Measurements from ENCODE around the gene FLII. TPM values are rescaled to one million over a fixed set of nuclear protein-coding genes. Genes with fewer than 3 reads are reported as not detected.

The FLII gene
- total and polyA plus RNA-seq, 2 of the 8 experiments (the other 6 are each of a cell fraction or from before 2014, with no cell fraction given), result 300 to 549 TPM

DNA sequence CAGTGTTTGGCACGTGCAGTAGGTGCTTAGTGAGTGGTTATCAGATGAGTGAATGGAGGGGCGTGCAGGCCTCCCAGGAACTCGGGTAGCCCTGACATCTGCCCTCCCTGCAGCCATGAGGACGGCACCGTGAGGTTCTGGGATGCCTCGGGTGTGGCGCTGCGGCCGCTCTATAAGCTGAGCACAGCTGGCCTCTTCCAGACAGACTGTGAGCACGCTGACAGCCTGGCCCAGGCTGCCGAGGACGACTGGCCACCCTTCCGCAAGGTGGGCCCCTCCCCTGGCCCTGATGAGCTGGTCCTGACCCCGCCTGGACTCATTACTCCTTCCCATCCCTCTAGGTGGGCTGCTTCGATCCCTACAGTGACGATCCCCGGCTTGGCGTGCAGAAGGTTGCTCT lies 22.0 kb downstream of the FLII start:
- Histone ChIP-seq H3K4ac (replicated peaks; ENCODE audit: insufficient read length, low read depth, low read length) (no peak overlapping the region), H2BK12ac (ENCODE audit: low read depth, low read length) (no peak overlapping the region), H4K91ac (replicated peaks; ENCODE audit: insufficient read length, low read length) (no peak overlapping the region), H3K14ac (ENCODE audit: insufficient read length) (no peak overlapping the region), H3K79me2 (ENCODE audit: control insufficient read depth in 1 of 2, insufficient read depth in 2 of 2, low read length in 2 of 2) (peaks cover 0 to 10% of the 10 kb centered on the region in 2 experiments; a peak in 1 of 4 replicates), H2BK5ac (ENCODE audit: low read depth, low read length) (no peak overlapping the region), H4K5ac (ENCODE audit: insufficient read length, low read depth, low read length) (no peak overlapping the region), H2AFZ (ENCODE audit: low read length) (no peak overlapping the region), H3K4me1 (replicated peaks in 1 of 4; ENCODE audit: control insufficient read depth in 3 of 4, insufficient read depth in 4 of 4, low read length in 3 of 4) (no peaks in the 10 kb centered on the region; a peak in 1 of 7 replicates), H3K9ac (replicated peaks in 1 of 4; ENCODE audit: extremely low read depth in 1 of 4, low read depth in 3 of 4, low read length in 3 of 4) (no peak overlapping the region), H3K23me2 (ENCODE audit: low read depth, low read length) (no peaks in the 10 kb centered on the region), H3K79me1 (ENCODE audit: low read depth, low read length) (peaks cover 8% of the 10 kb centered on the region), H3K9me3 (ENCODE audit: insufficient read depth in 2 of 2, low read depth in 1 of 2, low read length in 1 of 2) (no peaks in the 10 kb centered on the region), H3K4me2 (ENCODE audit: insufficient read depth in 1 of 2, low read depth in 2 of 2, low read length in 2 of 2) (no peak overlapping the region), H4K20me1 (replicated peaks in 1 of 2; ENCODE audit: control insufficient read depth in 1 of 2, insufficient read depth in 2 of 2, low read length in 2 of 2) (peaks cover 5 to 22% of the 10 kb centered on the region in 2 experiments), H3K23ac (ENCODE audit: insufficient read length) (no peak overlapping the region), H2BK15ac (ENCODE audit: low read length) (no peak overlapping the region), H3K27ac (ENCODE audit: low read depth, low read length) (no peak overlapping the region), H3K56ac (replicated peaks; ENCODE audit: insufficient read length, low read depth, low read length) (no peak overlapping the region), H3K4me3 (ENCODE audit: extremely low read depth in 1 of 4, insufficient read depth in 2 of 4, low read depth in 3 of 4, low read length in 4 of 4) (no peak overlapping the region), H2AK5ac (ENCODE audit: low read depth, low read length) (no peak overlapping the region), H4K8ac (ENCODE audit: extremely low read depth, insufficient read depth, low read length) (no peak overlapping the region), H2BK120ac (replicated peaks; ENCODE audit: low read depth, low read length) (no peak overlapping the region), H2BK20ac (ENCODE audit: low read length) (no peak overlapping the region), H3K18ac (ENCODE audit: extremely low read depth, low read length) (no peak overlapping the region), H3K36me3 (ENCODE audit: control insufficient read depth in 2 of 4, insufficient read depth in 4 of 4, low read length in 3 of 4) (peaks cover 29 to 64% (median 46%) of the 10 kb centered on the region in 4 experiments; a peak in 7 of 8 replicates), H3K27me3 (replicated peaks in 1 of 4; ENCODE audit: control insufficient read depth in 3 of 4, extremely low read depth in 1 of 4, insufficient read depth in 3 of 4, low read length in 3 of 4) (peaks cover 0 to 2% (median 0%) of the 10 kb centered on the region in 4 experiments; a peak in 1 of 7 replicates)
- DNase-seq (ENCODE audit: low read depth in 1 of 2, low spot score in 2 of 2) (no peak), FAIRE-seq (no peak)
- ChIA-PET POLR2A (ENCODE audit: partially characterized antibody) (interaction anchor here (1.2 to 1.9 kb wide), 4 partner anchors 10 to 24 kb away, joined by 3 to 9 read pairs (median 6); partner anchors contain the start of genes LLGL1 and MIEF2), CTCF (ENCODE audit: partially characterized antibody) (interaction anchor here (1.0 to 1.6 kb wide), 3 partner anchors 17 to 47 kb away, joined by 3 to 4 read pairs (median 4); no protein-coding TSS in a partner anchor)
- 97% methylated on average over 18 of the region's 18 CpGs; no CpG with 5 or more reads in 1 of the 2 experiments for WGBS, 2 experiments (ENCODE audit: extremely low coverage in 1 of 2, insufficient coverage in 1 of 2, insufficient read length in 1 of 2, insufficient replicate concordance in 2 of 2, low coverage in 1 of 2, low lambda C conversion rate in 2 of 2, missing lambda C conversion rate in 1 of 2)
- no peak for TF ChIP-seq TAF1 (IDR thresholded peaks at IDR 0.05; ENCODE audit: low read depth, low read length)
- TF ChIP-seq SP2 (IDR thresholded peaks at IDR 0.05; ENCODE audit: low read length), result no peak
- TF ChIP-seq FOSL1 (IDR thresholded peaks at IDR 0.05; ENCODE audit: insufficient read depth, low read depth, low read length), result no peak
- no peak for TF ChIP-seq YY1 (IDR thresholded peaks at IDR 0.05; ENCODE audit: low read depth, low read length)
- TF ChIP-seq RXRA (IDR thresholded peaks at IDR 0.05; ENCODE audit: insufficient read depth, low read depth, low read length), result no peak
- TF ChIP-seq SIRT6 (IDR thresholded peaks at IDR 0.05; ENCODE audit: low read length), result no peak
- no peak for TF ChIP-seq CBX5 (IDR thresholded peaks at IDR 0.05; ENCODE audit: low read depth, low read length)
- no peak for TF ChIP-seq EGR1 (IDR thresholded peaks at IDR 0.05; ENCODE audit: borderline replicate concordance, low read depth, low read length)
- TF ChIP-seq JUND (IDR thresholded peaks at IDR 0.05; ENCODE audit: low read length), result no peak
- TF ChIP-seq ASH2L (IDR thresholded peaks at IDR 0.05; ENCODE audit: low read length), result no peak
- TF ChIP-seq CREB1 (IDR thresholded peaks at IDR 0.05), result no peak
- TF ChIP-seq, protein P1, sequence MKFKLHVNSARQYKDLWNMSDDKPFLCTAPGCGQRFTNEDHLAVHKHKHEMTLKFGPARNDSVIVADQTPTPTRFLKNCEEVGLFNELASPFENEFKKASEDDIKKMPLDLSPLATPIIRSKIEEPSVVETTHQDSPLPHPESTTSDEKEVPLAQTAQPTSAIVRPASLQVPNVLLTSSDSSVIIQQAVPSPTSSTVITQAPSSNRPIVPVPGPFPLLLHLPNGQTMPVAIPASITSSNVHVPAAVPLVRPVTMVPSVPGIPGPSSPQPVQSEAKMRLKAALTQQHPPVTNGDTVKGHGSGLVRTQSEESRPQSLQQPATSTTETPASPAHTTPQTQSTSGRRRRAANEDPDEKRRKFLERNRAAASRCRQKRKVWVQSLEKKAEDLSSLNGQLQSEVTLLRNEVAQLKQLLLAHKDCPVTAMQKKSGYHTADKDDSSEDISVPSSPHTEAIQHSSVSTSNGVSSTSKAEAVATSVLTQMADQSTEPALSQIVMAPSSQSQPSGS (IDR thresholded peaks at IDR 0.05; ENCODE audit: low read length), result no peak
- no peak for TF ChIP-seq POU5F1 (IDR thresholded peaks at IDR 0.05; ENCODE audit: low read depth, low read length)
- TF ChIP-seq ZNF274 (IDR thresholded peaks at IDR 0.05; ENCODE audit: borderline replicate concordance, extremely low read depth, low read length), result no peak
